Stromal cell of bone marrow (primary cell): Measurements from ENCODE around the gene CIC.
A peak's percentile ranks its signal among the peaks of the same experiment; 100 is the strongest.
"Not testable (repeated sequence)": the region's sequence is repeated elsewhere in the genome, so short reads cannot be mapped to it uniquely, and the experiment has no call there.

Experiments used
- DNase-seq: peaks from one replicate; pipeline ENCODE4 v3.0.0-alpha.2; 2012; ENCODE audit warnings: low read depth

Gene CIC

DNA sequence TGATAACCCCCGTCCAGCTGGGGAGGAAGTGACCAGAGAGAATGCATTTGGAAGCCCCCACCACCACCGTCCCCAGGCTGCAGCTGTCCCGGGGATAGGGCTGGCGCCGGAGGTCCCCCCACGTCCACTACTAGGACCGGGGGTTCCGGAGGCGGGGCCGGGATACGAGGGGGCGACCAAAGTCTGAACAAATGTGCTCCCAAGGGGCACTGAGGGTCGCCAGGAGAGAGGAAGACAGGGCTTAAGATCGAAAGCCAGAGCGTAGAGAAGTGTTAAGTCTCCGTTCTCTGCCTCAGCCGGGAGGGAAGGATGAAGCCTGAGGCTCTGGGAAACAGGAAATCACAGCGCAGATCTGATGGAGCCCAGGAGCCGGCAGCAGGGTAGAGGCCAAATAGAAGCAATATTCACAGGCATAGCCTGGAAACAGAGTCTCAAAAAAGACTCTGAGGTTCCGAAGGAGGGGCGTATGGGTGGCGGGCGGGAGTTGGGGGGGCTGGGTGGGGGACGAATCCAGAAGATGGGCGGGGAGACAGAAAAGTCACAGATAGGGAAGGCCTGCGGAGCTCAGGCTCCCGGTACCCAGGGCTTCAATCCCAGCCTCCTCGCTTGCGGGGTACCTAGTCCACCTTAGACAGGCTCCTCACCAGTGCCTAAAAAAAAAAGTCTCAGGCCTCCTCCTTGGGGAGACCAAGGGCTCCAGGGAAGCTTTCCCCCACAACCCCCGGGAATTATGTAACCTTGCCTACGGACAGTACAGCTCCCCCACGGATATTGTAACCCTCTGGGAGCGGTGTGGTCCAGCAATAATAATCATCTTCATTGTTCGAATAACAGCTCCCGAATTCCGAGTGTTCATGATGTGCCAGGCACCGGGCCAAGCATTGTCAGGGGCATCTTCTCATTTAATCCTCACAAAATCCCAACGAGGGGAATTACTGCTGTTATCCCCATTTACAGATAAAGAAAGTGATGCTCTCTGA lies 13.0 kb upstream of the CIC start:
- DNase-seq = no peak

DNA sequence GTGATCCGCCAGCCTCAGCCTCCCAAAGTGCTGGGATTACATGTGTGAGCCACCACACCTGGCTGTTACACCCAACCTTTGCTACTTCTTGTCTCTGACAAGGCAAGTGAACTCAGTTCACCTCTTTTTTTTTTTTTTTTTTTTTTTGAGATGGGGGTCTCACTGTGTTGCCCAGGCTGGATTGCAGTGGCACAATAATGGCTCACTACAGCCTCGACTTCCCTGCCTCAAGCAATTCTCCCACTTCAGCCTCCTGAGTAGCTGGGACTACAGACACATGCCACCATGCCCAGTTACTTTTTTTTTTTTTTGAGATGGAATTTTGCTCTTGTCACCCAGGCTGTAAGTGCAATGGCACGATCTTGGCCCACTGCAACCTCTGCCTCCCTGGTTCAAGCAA lies 11.2 kb upstream of the CIC start:
- DNase-seq = not testable (repeated sequence)

DNA sequence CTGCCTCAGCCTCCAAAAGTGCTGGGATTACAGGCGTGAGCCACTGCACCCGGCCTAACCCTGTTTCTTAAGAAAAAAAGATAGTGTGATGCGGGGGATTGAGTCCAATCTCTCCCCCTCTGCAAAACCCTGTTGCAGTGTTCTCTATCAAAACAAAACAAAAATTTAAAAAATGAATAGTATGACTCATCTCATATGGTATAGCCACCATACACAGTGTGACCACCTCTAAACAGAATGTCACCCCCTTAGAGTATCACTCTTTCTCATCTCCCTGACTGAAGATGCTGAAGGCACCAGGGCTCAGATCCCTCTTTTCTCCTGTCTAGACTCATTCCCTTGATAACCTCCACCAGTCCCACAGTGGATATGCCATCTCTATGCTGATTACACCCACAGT lies 7.3 kb upstream of the CIC start:
- DNase-seq = no peak

DNA sequence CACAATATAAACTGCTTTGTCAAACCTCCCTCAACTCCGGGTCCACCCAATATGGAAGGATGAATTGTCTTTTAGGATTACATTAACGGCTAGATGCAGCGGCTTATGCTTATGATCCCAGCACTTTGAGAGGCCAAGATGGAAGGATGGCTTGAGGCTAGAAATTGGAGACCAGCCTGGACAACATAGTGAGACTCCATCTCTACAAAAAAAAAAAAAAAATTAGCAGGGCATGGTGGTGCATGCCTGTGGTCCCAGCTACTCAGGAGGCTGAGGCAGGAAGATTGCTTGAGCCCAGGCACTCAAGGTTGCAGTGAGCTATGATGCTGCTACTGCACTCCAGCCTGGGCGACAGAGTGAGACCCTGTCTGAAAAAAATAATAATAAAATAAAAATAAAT lies 2.9 kb upstream of the CIC start:
- DNase-seq = not testable (repeated sequence)

DNA sequence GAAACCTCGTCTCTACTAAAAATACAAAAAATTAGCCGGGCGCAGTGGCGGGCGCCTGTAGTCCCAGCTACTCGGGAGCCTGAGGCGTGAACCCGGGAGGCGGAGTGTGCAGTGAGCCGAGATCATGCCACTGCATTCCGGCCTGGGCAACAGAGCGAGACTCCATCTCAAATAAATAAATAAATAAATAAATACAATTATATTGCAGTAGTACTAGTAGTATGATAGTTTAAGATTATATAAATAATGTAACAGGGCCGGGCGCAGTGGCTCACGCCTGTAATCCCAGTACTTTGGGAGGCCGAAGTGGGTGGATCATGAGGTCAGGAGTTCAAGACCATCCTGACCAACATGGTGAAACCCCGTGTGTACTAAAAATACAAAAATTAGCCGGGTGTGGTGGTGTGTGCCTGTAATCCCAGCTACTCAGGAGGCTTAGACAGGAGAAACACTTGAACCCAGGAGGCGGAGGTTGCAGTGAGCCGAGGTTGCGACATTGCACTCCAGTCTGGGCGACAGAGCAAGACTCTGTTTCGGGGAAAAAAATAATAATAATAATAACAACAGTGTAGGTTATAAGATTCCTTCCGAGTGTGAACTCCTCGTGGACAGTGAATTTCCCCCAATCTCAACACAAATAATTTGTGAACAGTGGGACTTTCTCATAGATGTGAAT lies 2.0 kb upstream of the CIC start:
- not testable (repeated sequence) for DNase-seq

DNA sequence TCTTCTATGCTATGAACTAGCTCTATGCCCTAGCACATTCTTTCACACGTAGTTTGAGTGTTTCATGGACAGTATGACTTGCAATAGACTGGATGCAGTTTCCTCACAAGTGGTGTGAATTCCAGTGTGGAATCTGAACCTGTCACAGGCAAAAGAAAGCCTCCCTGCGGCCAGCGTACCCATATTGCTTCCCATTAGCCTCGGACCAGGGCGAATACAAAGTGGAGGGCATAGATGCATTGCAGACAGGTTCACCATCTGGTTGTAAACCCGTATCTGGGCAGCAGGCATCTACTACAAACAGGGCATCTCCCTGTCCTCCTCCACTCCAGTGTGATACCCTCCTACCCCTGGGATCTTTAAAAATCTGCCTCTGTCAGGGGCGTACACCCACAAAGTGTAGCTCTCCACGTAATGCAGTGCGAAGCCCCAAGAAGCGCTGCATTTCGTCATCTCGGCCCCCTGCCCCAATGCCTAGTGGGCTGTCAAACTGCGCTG lies 1.4 kb upstream of the CIC start:
- no peak for DNase-seq

DNA sequence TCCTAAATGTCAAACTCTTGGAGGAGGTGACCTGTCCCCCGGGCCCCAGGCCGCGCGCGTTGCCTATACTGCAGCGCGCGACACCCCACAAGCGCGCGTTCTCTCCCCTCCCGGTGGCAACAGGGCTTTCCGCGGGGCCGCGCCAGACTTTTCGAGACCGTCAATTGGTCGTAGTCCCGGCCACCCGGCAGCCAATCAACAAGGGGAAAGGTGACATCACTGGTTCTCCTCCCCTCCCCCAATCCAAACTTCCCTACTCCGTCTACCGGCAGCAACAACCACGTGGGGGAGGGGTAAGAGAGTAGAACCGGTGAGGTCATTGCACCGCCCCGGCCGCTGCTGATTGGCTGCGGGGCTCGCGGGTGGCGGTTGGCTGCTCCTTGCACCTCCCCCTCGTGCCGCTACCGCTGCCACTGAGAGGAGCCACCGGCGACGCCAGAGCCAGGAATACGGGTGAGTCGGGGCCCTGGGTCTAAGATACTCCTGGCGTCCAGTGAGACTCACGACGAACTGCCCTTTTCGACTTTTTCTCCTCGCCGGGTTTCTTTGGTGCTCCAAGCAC lies 829 bp upstream of the CIC start:
- DNase-seq = peak; percentile 99

DNA sequence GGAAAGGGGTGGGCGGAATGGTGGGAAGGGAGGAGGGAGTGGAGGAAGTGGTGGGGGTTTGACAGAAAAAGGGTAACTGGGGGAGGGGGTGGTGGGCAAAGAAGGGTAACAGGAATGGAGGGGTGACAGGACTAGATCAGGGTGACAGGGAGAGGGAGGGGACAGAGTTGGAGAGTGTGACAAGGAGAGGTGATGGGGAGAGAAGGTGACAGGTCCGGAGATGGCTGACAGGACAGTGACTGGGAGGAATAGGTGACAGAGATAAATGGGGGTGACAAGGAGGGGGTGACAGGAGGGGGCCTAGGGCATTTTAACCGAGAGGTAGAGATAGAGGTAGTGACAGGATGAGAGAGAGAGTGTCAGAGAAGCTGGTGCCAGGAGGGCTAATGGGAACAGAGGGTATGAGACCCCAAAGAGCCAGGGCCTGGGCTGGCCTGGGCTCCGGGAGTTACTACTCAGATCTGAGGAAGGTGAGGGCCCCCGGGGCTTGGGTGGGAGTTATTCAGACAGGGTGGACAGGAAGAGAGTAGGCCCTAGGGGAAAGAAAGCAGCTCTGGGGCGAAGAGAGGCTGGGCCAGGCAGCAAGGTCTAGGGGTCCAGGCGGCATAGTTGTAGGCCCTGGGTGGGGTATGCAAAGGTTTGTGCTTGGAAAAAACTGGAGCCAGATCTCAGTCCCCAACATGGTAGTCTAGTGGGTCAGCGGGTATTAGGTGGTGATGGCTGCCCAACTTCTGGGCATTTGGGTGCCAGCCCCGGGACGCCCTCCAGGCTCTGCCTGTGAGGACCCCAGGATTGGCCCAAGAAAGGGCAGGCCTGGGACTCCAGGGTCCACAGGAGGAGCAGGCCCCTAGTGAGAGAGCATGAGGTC lies 660 bp downstream of the CIC start:
- no peak for DNase-seq

DNA sequence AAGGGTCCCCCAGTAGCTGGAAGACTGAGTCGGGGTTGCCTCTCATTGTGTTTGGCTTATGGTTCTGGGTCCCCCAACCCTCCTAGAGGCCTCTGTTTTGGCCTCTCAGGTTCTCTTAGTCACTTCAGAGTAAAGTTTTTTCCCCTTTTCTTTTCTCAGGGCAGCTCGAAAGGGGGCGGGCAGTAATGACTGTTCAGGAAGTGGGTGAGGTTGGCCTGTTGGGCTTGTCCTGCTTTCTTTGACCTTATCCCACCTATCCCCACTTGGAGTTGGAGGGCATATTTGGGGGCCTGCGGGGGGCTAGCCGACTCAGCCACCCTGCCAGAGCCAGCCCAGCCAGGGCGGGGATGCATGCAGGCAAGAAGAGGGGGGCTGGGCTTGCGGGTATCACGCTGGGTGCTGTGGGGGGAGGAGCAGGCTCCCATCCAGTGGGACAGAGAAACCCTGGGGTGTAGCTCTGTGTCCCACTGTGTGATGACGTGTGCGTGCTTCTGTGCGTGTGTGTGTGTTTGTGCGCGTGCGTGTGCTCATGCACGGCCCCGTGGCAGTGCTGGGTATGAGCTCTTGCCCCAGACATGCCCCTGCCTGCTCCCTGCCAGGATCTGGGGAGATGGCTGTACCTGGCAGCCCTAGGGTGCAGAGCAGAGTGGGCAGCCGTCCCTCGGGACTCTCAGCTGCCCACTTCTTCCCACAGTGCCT lies 1.4 kb downstream of the CIC start:
- DNase-seq = peak; percentile 78

DNA sequence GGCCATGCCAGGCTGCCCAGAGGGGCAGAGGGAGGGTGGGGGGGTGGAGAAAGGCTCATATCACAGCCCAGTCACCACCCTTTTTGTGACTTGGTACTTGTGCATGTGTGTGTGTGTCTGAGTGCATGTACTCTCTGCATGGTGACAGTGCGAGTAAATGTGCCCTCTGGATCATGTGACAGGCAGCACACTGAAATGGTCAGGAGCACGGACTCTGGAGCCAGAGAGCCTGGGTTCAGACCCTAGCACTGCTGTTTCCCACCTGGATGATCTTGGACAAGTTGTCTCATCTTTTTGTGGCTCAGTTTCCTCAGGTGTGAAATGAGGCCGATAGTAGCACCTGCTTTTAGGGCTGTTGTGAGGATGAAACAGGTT lies 2.0 kb downstream of the CIC start:
- no peak for DNase-seq

DNA sequence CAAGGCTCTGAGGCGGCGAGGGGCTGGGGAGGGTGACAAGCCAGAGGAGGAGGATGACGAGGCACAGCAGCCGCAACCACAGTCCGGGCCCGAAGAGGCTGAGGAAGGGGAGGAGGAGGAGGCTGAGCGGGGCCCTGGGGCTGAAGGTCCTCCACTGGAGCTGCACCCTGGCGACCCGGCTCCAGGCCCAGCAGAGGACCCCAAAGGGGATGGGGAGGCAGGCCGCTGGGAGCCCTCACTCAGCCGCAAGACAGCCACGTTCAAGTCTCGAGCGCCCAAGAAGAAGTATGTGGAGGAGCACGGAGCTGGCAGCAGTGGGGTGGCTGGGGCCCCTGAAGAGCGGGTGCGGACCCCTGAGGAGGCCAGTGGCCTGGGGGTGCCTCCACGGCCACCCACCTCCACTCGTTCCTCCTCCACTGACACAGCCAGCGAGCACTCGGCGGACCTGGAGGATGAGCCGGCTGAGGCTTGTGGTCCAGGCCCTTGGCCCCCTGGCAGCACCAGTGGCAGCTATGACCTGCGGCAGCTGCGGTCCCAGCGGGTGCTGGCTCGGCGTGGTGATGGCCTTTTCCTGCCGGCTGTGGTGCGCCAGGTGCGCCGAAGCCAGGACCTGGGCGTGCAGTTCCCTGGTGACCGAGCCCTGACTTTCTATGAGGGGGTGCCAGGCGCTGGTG lies 2.9 kb downstream of the CIC start:
- no peak for DNase-seq

DNA sequence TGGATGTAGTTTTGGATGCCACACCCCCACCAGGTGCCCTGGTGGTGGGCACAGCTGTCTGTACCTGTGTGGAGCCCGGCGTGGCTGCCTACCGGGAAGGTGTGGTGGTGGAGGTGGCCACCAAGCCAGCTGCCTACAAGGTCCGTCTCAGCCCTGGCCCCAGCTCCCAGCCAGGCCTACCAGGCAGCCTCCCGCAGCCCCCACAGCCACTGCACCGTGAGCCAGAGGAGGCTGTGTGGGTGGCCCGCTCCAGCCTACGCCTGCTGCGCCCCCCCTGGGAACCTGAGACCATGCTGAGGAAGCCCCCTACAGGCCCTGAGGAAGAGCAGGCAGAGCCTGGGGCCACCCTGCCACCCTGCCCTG lies 3.5 kb downstream of the CIC start:
- DNase-seq = no peak

DNA sequence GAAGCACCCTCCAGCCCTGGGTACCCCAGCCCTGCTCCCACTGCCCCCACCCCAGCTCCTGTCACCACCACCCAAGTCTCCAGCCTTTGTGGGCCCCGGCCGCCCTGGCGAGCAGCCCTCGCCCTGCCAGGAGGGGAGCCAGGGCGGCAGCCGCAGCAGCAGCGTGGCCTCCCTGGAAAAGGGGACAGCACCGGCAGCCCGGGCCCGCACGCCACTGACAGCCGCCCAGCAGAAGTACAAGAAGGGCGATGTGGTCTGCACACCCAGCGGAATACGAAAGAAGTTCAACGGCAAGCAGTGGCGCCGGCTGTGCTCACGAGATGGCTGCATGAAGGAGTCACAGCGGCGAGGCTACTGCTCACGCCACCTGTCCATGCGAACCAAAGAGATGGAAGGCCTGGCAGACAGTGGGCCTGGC lies 3.9 kb downstream of the CIC start:
- DNase-seq = no peak

DNA sequence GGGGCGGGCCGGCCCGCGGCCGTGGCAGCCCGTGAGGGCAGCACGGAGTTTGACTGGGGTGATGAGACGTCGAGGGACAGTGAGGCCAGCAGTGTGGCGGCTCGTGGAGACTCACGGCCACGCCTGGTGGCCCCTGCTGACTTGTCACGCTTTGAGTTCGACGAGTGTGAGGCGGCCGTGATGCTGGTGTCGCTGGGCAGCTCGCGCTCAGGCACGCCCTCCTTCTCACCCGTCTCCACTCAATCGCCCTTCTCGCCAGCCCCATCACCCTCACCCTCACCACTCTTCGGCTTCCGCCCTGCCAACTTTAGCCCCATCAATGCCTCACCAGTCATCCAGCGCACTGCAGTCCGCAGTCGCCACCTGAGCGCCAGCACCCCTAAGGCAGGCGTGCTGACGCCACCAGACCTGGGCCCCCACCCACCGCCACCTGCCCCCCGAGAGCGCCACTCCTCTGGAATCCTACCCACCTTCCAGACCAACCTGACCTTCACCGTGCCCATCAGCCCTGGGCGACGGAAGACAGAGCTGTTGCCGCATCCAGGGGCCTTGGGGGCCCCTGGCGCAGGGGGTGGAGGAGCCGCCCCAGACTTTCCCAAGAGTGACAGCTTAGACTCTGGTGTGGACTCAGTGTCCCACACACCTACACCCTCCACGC lies 4.5 kb downstream of the CIC start:
- no peak for DNase-seq

DNA sequence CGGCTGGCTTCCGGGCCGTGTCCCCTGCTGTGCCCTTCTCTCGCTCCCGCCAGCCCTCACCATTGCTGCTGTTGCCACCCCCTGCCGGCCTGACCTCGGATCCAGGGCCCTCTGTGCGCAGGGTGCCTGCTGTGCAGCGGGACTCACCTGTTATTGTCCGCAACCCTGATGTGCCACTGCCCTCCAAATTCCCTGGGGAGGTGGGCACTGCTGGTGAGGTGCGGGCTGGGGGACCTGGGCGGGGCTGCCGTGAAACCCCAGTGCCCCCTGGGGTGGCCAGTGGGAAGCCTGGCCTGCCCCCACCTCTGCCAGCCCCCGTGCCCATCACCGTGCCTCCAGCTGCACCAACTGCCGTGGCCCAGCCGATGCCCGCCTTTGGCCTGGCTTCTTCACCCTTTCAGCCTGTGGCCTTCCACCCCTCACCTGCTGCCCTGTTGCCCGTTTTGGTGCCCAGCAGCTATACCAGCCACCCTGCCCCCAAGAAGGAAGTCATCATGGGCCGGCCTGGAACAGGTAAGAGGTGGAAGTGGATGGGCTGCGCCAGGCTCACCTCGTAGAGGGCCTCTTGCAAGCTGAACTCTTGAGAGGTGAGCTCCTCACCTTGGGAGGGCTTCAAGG lies 5.1 kb downstream of the CIC start:
- DNase-seq = no peak

DNA sequence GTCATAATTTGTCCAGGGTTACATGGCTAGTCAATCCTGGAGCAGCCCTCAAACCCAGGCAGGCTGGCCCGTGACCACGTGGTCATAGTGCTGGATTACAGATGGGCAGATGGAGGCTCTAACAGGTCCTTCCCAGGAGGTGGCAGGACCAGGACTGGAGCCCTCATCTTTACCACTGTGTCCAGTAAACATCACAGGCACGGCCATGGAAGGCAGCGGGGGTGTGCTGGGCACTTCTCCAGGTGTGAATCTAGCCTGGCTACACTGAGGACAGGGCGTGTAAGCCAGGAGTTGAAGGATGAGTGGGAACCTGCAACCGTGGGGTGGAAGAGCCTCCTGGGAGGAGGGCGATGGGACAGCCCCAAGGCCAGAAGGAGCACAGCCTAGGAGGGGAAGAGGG lies 6.1 kb downstream of the CIC start:
- no peak for DNase-seq

DNA sequence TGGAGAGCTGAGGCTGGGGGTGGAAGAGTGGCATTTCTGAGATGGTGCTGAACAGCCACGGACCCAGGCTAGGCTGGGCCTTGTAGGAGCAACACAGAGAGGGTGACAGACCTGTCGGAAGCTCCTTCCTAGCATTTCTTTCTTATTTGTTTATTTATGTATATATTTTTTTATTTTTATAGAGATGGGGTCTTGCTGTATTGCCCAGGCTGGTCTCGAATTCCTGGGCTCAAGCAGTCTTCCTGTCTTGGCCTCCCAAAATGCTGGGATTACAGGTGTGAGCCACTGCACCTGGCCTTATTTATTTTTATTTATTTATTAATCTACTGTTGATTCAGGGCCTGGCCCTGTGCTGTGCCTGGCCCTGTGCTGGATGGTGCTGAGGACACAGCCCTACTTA lies 6.5 kb downstream of the CIC start:
- DNase-seq = no peak

DNA sequence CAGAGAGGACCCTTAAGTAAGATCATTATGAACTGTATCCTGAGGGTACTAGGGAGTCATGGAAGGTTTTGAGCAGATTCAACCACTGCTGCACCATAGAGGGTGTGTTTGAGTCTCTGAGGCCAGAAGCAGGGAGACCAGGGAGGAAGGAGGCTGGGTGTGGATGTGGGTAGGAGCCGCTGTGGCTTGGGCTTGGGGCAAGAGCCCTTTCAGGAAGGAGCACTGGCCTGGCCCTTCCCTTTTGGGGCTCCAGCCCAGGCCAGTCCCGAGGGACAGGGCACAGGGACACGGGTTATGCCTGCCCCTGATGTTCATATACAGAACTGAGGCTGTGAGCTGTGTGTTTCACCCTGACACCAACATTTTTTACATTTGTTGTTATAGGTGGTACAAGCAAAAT lies 7.2 kb downstream of the CIC start:
- DNase-seq = no peak

DNA sequence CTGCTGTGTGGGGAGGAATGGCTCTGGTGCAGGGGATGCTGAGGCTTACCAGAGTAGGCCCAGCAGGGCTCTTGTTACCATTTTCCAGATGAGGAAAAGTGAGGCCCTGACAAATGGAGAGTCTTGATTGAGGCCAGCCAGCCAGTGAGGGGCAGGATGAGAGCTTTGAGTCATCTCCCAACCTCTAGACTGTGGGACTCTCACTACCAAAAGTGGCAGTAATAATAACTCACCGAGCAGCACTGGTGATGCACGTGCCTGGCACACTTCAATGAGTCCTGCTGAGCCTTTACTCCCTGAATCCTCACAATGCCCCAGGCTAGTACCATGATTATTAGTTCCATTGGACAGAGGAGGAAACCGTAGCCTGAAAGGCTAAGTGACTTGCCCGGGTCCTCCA lies 7.8 kb downstream of the CIC start:
- DNase-seq = no peak
